Measurements from ENCODE around the gene BIVM. TPM values are rescaled to one million over a fixed set of nuclear protein-coding genes. Genes with fewer than 3 reads are reported as not detected.
A peak's percentile ranks its signal among the peaks of the same experiment; 100 is the strongest.

BIVM gene
- total RNA-seq, 1 experiment from 2014 or later = 14.9 TPM

GRCh38 chr13:102773441-102774213 lies 25.3 kb upstream of the BIVM start, which contains the start of gene TEX30:
Gene TEX30 (minus strand): TSS chr13:102773786. CDS start chr13:102770026, 3,760 bp downstream.
- intact Hi-C loops (cut with micrococcal nuclease; ENCODE audit: unreplicated experiment) = loop anchor here (1.0 to 2.0 kb wide), 4 partner anchors 26 to 181 kb away; partner anchors contain the start of genes BIVM, ERCC5 and TPP2
- CTCF ChIA-PET = interaction anchor here (0.7 to 1.5 kb wide), 3 partner anchors 27 to 100 kb away, joined by 3 to 6 read pairs (median 5); partner anchors contain the start of gene ERCC5
- Mint-ChIP-seq H3K4me1 (ENCODE audit: low read depth, unreplicated experiment) (peaks cover 31% of the 10 kb centered on the region), H3K9me3 (ENCODE audit: unreplicated experiment) (no peaks in the 10 kb centered on the region), H3K4me3 (ENCODE audit: unreplicated experiment) (peak within 1 kb of the TSS; percentile 92), H3K27ac (ENCODE audit: unreplicated experiment) (peak within 1 kb of the TSS; percentile 94), H3K36me3 (ENCODE audit: insufficient read depth, unreplicated experiment) (no peaks in the 10 kb centered on the region), H3K27me3 (ENCODE audit: insufficient read depth, unreplicated experiment) (no peaks in the 10 kb centered on the region)
- POLR2A ChIA-PET = interaction anchor here (0.8 to 1.9 kb wide), 5 partner anchors 11 to 177 kb away, joined by 3 to 9 read pairs (median 7); partner anchors contain the start of genes ERCC5 and TPP2
- H3K36me3 ChIP-seq (ENCODE audit: control insufficient read depth, insufficient read depth, low read length) = no peaks in the 10 kb centered on the region
- no peaks in the 10 kb centered on the region for H3K9me3 ChIP-seq
- no peaks in the 10 kb centered on the region for H3K27me3 ChIP-seq (replicated peaks; ENCODE audit: control insufficient read depth, insufficient read depth, low read length)
- TF ChIP-seq CTCF (IDR thresholded peaks at IDR 0.05; ENCODE audit: insufficient read depth in 1 of 2, low read depth in 1 of 2, low read length in 1 of 2, severe bottlenecking in 1 of 2, unreplicated experiment in 1 of 2) = no peak
- DNase-seq = peak; percentile 87 to 94
- BruUV-seq (replicated peaks) = TSS peak; percentile 84
- peaks cover 24% of the 10 kb centered on the region for H3K4me1 ChIP-seq
- H3K4me3 ChIP-seq (ENCODE audit: low read depth, low read length) = peak within 1 kb of the TSS; percentile 96

GRCh38 chr13:102774214-102774568 lies 24.7 kb upstream of the BIVM start:
- Histone ChIP-seq H3K4me1 (peaks cover 23% of the 10 kb centered on the region), H3K4me3 (ENCODE audit: low read depth, low read length) (peak overlapping the region; percentile 96), H3K9me3 (no peaks in the 10 kb centered on the region), H3K36me3 (ENCODE audit: control insufficient read depth, insufficient read depth, low read length) (no peaks in the 10 kb centered on the region), H3K27me3 (replicated peaks; ENCODE audit: control insufficient read depth, insufficient read depth, low read length) (no peaks in the 10 kb centered on the region)
- Mint-ChIP-seq H3K4me1 (ENCODE audit: low read depth, unreplicated experiment) (peaks cover 31% of the 10 kb centered on the region), H3K9me3 (ENCODE audit: unreplicated experiment) (no peaks in the 10 kb centered on the region), H3K36me3 (ENCODE audit: insufficient read depth, unreplicated experiment) (no peaks in the 10 kb centered on the region), H3K27ac (ENCODE audit: unreplicated experiment) (peak overlapping the region; percentile 94), H3K4me3 (ENCODE audit: unreplicated experiment) (peak overlapping the region; percentile 92), H3K27me3 (ENCODE audit: insufficient read depth, unreplicated experiment) (no peaks in the 10 kb centered on the region)
- CTCF ChIA-PET = interaction anchor here (1.2 to 1.5 kb wide), 2 partner anchors 26 to 72 kb away, joined by 5 to 6 read pairs; partner anchors contain the start of gene ERCC5
- DNase-seq = no peak
- POLR2A ChIA-PET = interaction anchor here (0.8 to 1.9 kb wide), 5 partner anchors 11 to 178 kb away, joined by 3 to 9 read pairs (median 7); partner anchors contain the start of genes ERCC5 and TPP2
- no peak for TF ChIP-seq CTCF (IDR thresholded peaks at IDR 0.05; ENCODE audit: insufficient read depth in 1 of 2, low read depth in 1 of 2, low read length in 1 of 2, severe bottlenecking in 1 of 2, unreplicated experiment in 1 of 2)
- BruUV-seq (replicated peaks) = no TSS peak
- intact Hi-C loops (cut with micrococcal nuclease; ENCODE audit: unreplicated experiment) = no loop called here

- no peaks in the 10 kb centered on the region for H3K36me3 Mint-ChIP-seq (ENCODE audit: insufficient read depth, unreplicated experiment)
Observed at GRCh38 chr13:102774591-102775520, 24.1 kb upstream of the BIVM start.

More at GRCh38 chr13:102774591-102775520, 24.1 kb upstream of the BIVM start:
- ChIA-PET CTCF (no interaction called here), POLR2A (no interaction called here)
- Mint-ChIP-seq H3K27ac (ENCODE audit: unreplicated experiment) (peak overlapping the region; percentile 94), H3K4me1 (ENCODE audit: low read depth, unreplicated experiment) (peaks cover 28% of the 10 kb centered on the region), H3K27me3 (ENCODE audit: insufficient read depth, unreplicated experiment) (no peaks in the 10 kb centered on the region), H3K4me3 (ENCODE audit: unreplicated experiment) (peak overlapping the region; percentile 92), H3K9me3 (ENCODE audit: unreplicated experiment) (no peaks in the 10 kb centered on the region)
- no peaks in the 10 kb centered on the region for H3K36me3 ChIP-seq (ENCODE audit: control insufficient read depth, insufficient read depth, low read length)
- H3K27me3 ChIP-seq (replicated peaks; ENCODE audit: control insufficient read depth, insufficient read depth, low read length) = no peaks in the 10 kb centered on the region
- no peak for DNase-seq
- TF ChIP-seq CTCF (IDR thresholded peaks at IDR 0.05; ENCODE audit: insufficient read depth in 1 of 2, low read depth in 1 of 2, low read length in 1 of 2, severe bottlenecking in 1 of 2, unreplicated experiment in 1 of 2) = no peak
- BruUV-seq (replicated peaks) = no TSS peak
- intact Hi-C loops (cut with micrococcal nuclease; ENCODE audit: unreplicated experiment) = no loop called here
- H3K4me1 ChIP-seq = peaks cover 17% of the 10 kb centered on the region
- no peak overlapping the region for H3K4me3 ChIP-seq (ENCODE audit: low read depth, low read length)
- no peaks in the 10 kb centered on the region for H3K9me3 ChIP-seq
